A673 (cell line): ENCODE results near the gene MLPH. TPM values are rescaled to one million over a fixed set of nuclear protein-coding genes. Genes with fewer than 3 reads are reported as not detected.

Source experiments
- BruUV-seq: library from RNA; stranded (reverse); fragments of 400-500 nt; replicated peaks from 2 replicates; lab custom pipeline; 2021; lab: Mats Ljungman, UMichigan
- CTCF ChIA-PET: fragments of 300-600 bp; sonication (Branson Sonifier 250); formaldehyde crosslinking; loops from one replicate; lab custom pipeline; 2022; ENCODE audit warnings: antibody characterized with exemption; lab: Charles Lee
- POLR2A ChIA-PET: fragments of 300-600 bp; sonication (Branson Sonifier 250); formaldehyde crosslinking; loops from one replicate; lab custom pipeline; 2022; ENCODE audit warnings: antibody characterized with exemption; ENCODE audit not compliant: low non-redundant PET; lab: Charles Lee
- DNase-seq: peaks from one replicate; pipeline ENCODE4 v3.0.0-alpha.2; 2015; ENCODE audit warnings: low spot score
- H3K27ac ChIP-seq: fragments of 200-600 bp; sonication (generic); 2 replicates; pipeline ENCODE4 v1.5.1; 2016; ENCODE audit warnings: mixed run types, low read depth, mild to moderate bottlenecking, mixed read lengths, antibody characterized with exemption, low read length; ENCODE audit not compliant: poor library complexity, severe bottlenecking
- H3K27me3 ChIP-seq: fragments of 200-600 bp; sonication (generic); replicated peaks from 2 replicates; pipeline ENCODE4 v1.6.1; 2017; ENCODE audit warnings: mixed run types, low read depth, mild to moderate bottlenecking, mixed read lengths, antibody characterized with exemption, low read length; ENCODE audit not compliant: insufficient read depth, poor library complexity
- H3K36me3 ChIP-seq: fragments of 200-600 bp; sonication (generic); 2 replicates; pipeline ENCODE4 v1.6.1; 2016; ENCODE audit warnings: mixed run types, mild to moderate bottlenecking, mixed read lengths, antibody characterized with exemption, low read length; ENCODE audit not compliant: insufficient read depth, poor library complexity, severe bottlenecking
- H3K4me1 ChIP-seq: fragments of 200-600 bp; sonication (generic); 2 replicates; pipeline ENCODE4 v1.6.1; 2017; ENCODE audit warnings: mixed run types, mild to moderate bottlenecking, mixed read lengths, antibody characterized with exemption, low read length; ENCODE audit not compliant: insufficient read depth, poor library complexity, severe bottlenecking
- H3K4me3 ChIP-seq: fragments of 200-600 bp; sonication (generic); 2 replicates; pipeline ENCODE4 v1.5.1; 2016; ENCODE audit warnings: low read depth, mixed run types, mild to moderate bottlenecking, mixed read lengths, low read length; ENCODE audit not compliant: poor library complexity, severe bottlenecking
- H3K9me3 ChIP-seq: fragments of 200-600 bp; sonication (generic); 2 replicates; pipeline ENCODE4 v1.6.1; 2016; ENCODE audit warnings: mixed run types, low read depth, mild to moderate bottlenecking, mixed read lengths, antibody characterized with exemption, low read length; ENCODE audit not compliant: poor library complexity, severe bottlenecking
- EZH2 ChIP-seq: fragments of 200-600 bp; sonication (generic); IDR thresholded peaks from 2 replicates; pipeline ENCODE4 v1.6.1; 2017; ENCODE audit warnings: borderline replicate concordance, low read depth, mild to moderate bottlenecking, mixed read lengths, antibody characterized with exemption, low read length; ENCODE audit not compliant: poor library complexity, severe bottlenecking
- intact Hi-C: fragments of 100-400 bp; cut with micrococcal nuclease; formaldehyde crosslinking; loops from one replicate; pipeline ENCODE4 v1.10.0; 2022; ENCODE audit not compliant: unreplicated experiment
- total RNA-seq: library from RNA; stranded (reverse); gene quantifications from 2 replicates; pipeline ENCODE4 v1.2.3, GENCODE V29; 2021
- TF ChIP-seq, protein P1 (sequence below): fragments of 300-800, 200-600 bp; sonication (generic); conservative IDR thresholded peaks from 2 replicates; pipeline ENCODE4 v1.5.1; 2017; ENCODE audit warnings: low read depth, mild to moderate bottlenecking, antibody characterized with exemption, low read length, moderate library complexity, mixed read lengths

The MLPH gene
- total RNA-seq, 1 experiment from 2014 or later: not detected

GRCh38 chr2:237538001-237538720 is 51.1 kb downstream of the MLPH start:
- Histone ChIP-seq H3K4me3 (no peak overlapping the region), H3K27me3 (no peaks in the 10 kb centered on the region), H3K9me3 (no peaks in the 10 kb centered on the region), H3K27ac (no peak overlapping the region), H3K4me1 (no peaks in the 10 kb centered on the region), H3K36me3 (no peaks in the 10 kb centered on the region)
- TF ChIP-seq, protein P1, sequence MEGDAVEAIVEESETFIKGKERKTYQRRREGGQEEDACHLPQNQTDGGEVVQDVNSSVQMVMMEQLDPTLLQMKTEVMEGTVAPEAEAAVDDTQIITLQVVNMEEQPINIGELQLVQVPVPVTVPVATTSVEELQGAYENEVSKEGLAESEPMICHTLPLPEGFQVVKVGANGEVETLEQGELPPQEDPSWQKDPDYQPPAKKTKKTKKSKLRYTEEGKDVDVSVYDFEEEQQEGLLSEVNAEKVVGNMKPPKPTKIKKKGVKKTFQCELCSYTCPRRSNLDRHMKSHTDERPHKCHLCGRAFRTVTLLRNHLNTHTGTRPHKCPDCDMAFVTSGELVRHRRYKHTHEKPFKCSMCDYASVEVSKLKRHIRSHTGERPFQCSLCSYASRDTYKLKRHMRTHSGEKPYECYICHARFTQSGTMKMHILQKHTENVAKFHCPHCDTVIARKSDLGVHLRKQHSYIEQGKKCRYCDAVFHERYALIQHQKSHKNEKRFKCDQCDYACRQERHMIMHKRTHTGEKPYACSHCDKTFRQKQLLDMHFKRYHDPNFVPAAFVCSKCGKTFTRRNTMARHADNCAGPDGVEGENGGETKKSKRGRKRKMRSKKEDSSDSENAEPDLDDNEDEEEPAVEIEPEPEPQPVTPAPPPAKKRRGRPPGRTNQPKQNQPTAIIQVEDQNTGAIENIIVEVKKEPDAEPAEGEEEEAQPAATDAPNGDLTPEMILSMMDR: no peak
- TF ChIP-seq EZH2: no peak
- intact Hi-C loops: no loop called here
- POLR2A ChIA-PET: no interaction called here
- no TSS peak for BruUV-seq
- CTCF ChIA-PET: no interaction called here
- no peak for DNase-seq

DNA sequence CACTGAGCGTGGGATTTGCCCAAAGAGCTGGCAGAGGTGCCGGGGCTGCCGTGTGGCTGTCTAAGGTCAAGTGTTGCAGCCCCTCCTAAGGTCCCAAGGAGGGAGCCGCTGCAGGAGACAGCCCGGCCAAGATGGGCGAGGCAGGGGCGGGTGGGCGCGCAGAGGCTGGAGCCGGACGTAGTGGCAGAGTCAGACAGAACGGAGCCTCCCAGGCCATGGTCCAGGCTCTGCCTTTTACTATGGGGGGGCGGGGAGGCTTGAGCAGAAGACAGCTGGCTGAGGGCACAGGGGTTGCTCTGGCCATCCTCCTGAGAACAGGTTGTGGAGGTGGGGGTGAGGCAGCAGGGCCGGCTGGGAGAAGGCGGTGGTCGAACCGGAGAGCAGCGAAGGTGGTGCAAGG is 51.9 kb downstream of the MLPH start:
- no peak overlapping the region for H3K4me3 ChIP-seq
- TF ChIP-seq, protein P1: no peak
- no peak for TF ChIP-seq EZH2
- H3K4me1 ChIP-seq: no peaks in the 10 kb centered on the region
- no peaks in the 10 kb centered on the region for H3K36me3 ChIP-seq
- CTCF ChIA-PET: no interaction called here
- H3K27ac ChIP-seq: no peak overlapping the region
- no peak for DNase-seq
- H3K9me3 ChIP-seq: no peaks in the 10 kb centered on the region
- BruUV-seq: no TSS peak
- H3K27me3 ChIP-seq: no peaks in the 10 kb centered on the region
- POLR2A ChIA-PET: no interaction called here
- intact Hi-C loops: no loop called here

GRCh38 chr2:237539681-237540080 is 52.6 kb downstream of the MLPH start:
- no peaks in the 10 kb centered on the region for H3K36me3 ChIP-seq
- BruUV-seq: no TSS peak
- TF ChIP-seq EZH2: no peak
- TF ChIP-seq, protein P1: no peak
- H3K9me3 ChIP-seq: no peaks in the 10 kb centered on the region
- H3K27me3 ChIP-seq: no peaks in the 10 kb centered on the region
- DNase-seq: no peak
- intact Hi-C loops: no loop called here
- H3K4me1 ChIP-seq: no peaks in the 10 kb centered on the region
- H3K4me3 ChIP-seq: no peak overlapping the region
- POLR2A ChIA-PET: no interaction called here
- CTCF ChIA-PET: no interaction called here
- no peak overlapping the region for H3K27ac ChIP-seq
